Measurements from ENCODE around the gene MCL1.

Gene MCL1

GRCh38 chr1:150562446-150563339 is 16.7 kb downstream of the MCL1 start:
- H3K4me3 ChIP-seq (ENCODE audit: severe bottlenecking) = no peak overlapping the region
- peak overlapping the region; percentile 100 for H3K27ac ChIP-seq (ENCODE audit: poor library complexity, severe bottlenecking)
- ATAC-seq (ENCODE audit: low read depth) (no peak), DNase-seq (ENCODE audit: low spot score) (no peak)
- H3K9me3 ChIP-seq (ENCODE audit: severe bottlenecking) = no peaks in the 10 kb centered on the region
- TF ChIP-seq, protein P1, sequence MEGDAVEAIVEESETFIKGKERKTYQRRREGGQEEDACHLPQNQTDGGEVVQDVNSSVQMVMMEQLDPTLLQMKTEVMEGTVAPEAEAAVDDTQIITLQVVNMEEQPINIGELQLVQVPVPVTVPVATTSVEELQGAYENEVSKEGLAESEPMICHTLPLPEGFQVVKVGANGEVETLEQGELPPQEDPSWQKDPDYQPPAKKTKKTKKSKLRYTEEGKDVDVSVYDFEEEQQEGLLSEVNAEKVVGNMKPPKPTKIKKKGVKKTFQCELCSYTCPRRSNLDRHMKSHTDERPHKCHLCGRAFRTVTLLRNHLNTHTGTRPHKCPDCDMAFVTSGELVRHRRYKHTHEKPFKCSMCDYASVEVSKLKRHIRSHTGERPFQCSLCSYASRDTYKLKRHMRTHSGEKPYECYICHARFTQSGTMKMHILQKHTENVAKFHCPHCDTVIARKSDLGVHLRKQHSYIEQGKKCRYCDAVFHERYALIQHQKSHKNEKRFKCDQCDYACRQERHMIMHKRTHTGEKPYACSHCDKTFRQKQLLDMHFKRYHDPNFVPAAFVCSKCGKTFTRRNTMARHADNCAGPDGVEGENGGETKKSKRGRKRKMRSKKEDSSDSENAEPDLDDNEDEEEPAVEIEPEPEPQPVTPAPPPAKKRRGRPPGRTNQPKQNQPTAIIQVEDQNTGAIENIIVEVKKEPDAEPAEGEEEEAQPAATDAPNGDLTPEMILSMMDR (IDR thresholded peaks at IDR 0.05; ENCODE audit: poor library complexity, severe bottlenecking) = no peak
- peaks cover 44% of the 10 kb centered on the region for H3K4me1 ChIP-seq (ENCODE audit: insufficient read depth, poor library complexity, severe bottlenecking)
- H3K27me3 ChIP-seq (ENCODE audit: insufficient read depth, poor library complexity, severe bottlenecking) = no peaks in the 10 kb centered on the region
- peaks cover 13% of the 10 kb centered on the region for H3K36me3 ChIP-seq (ENCODE audit: low read depth)

DNA sequence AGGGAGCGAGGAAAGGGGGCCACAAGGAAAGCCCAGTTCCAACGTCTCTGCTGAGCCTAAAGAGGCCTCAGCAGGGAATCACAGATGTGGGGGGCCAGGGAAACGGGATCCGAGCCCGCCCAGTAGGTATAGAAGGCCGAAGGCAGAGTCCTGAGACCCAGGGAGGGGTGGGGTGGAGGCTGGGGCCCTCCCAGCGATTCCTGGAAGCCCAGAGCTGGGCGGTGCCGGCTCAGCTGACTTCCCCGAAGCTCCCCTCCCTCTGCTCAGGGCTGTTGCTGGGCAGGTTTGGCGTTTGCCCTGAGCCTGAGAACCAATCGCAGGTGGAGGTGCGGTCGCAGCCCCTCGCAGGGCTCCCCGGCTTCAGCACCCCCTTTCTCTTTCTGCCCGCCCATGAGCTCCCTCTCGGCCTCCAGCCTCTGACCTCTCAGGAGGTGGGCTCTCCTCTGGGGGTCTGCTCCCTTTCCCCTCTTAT is 17.4 kb downstream of the MCL1 start:
- Histone ChIP-seq H3K36me3 (ENCODE audit: low read depth) (peaks cover 13% of the 10 kb centered on the region), H3K27ac (ENCODE audit: poor library complexity, severe bottlenecking) (peak overlapping the region; percentile 100), H3K4me3 (ENCODE audit: severe bottlenecking) (peak overlapping the region; percentile 41), H3K27me3 (ENCODE audit: insufficient read depth, poor library complexity, severe bottlenecking) (no peaks in the 10 kb centered on the region), H3K9me3 (ENCODE audit: severe bottlenecking) (no peaks in the 10 kb centered on the region), H3K4me1 (ENCODE audit: insufficient read depth, poor library complexity, severe bottlenecking) (peaks cover 37% of the 10 kb centered on the region)
- peak; percentile 65 for ATAC-seq (ENCODE audit: low read depth)
- TF ChIP-seq, protein P1 (IDR thresholded peaks at IDR 0.05; ENCODE audit: poor library complexity, severe bottlenecking) = no peak
- DNase-seq (ENCODE audit: low spot score) = peak; percentile 94

- ATAC-seq (ENCODE audit: low read depth) (peak; percentile 79), DNase-seq (ENCODE audit: low spot score) (peak; percentile 97)
- Histone ChIP-seq H3K36me3 (ENCODE audit: low read depth) (peaks cover 13% of the 10 kb centered on the region), H3K27ac (ENCODE audit: poor library complexity, severe bottlenecking) (peak overlapping the region; percentile 100), H3K27me3 (ENCODE audit: insufficient read depth, poor library complexity, severe bottlenecking) (no peaks in the 10 kb centered on the region), H3K4me1 (ENCODE audit: insufficient read depth, poor library complexity, severe bottlenecking) (peaks cover 34% of the 10 kb centered on the region), H3K4me3 (ENCODE audit: severe bottlenecking) (peak overlapping the region; percentile 41), H3K9me3 (ENCODE audit: severe bottlenecking) (no peaks in the 10 kb centered on the region)
- TF ChIP-seq, protein P1 (IDR thresholded peaks at IDR 0.05; ENCODE audit: poor library complexity, severe bottlenecking) = peak; percentile 79
Measured at GRCh38 chr1:150561254-150561973, 18.0 kb downstream of the MCL1 start.

- TF ChIP-seq, protein P1 (IDR thresholded peaks at IDR 0.05; ENCODE audit: poor library complexity, severe bottlenecking) = peak; percentile 89
- Histone ChIP-seq H3K27ac (ENCODE audit: poor library complexity, severe bottlenecking) (peak overlapping the region; percentile 100), H3K36me3 (ENCODE audit: low read depth) (peaks cover 14% of the 10 kb centered on the region), H3K4me1 (ENCODE audit: insufficient read depth, poor library complexity, severe bottlenecking) (peaks cover 34% of the 10 kb centered on the region), H3K9me3 (ENCODE audit: severe bottlenecking) (no peaks in the 10 kb centered on the region), H3K27me3 (ENCODE audit: insufficient read depth, poor library complexity, severe bottlenecking) (no peaks in the 10 kb centered on the region), H3K4me3 (ENCODE audit: severe bottlenecking) (peak overlapping the region; percentile 41)
- ATAC-seq (ENCODE audit: low read depth) (peak; percentile 41), DNase-seq (ENCODE audit: low spot score) (no peak)
Measured at GRCh38 chr1:150560576-150561253, 18.7 kb downstream of the MCL1 start.

Measured in RWPE2 (cell line).